ENCODE measurements around the gene CLPTM1L.

DNA sequence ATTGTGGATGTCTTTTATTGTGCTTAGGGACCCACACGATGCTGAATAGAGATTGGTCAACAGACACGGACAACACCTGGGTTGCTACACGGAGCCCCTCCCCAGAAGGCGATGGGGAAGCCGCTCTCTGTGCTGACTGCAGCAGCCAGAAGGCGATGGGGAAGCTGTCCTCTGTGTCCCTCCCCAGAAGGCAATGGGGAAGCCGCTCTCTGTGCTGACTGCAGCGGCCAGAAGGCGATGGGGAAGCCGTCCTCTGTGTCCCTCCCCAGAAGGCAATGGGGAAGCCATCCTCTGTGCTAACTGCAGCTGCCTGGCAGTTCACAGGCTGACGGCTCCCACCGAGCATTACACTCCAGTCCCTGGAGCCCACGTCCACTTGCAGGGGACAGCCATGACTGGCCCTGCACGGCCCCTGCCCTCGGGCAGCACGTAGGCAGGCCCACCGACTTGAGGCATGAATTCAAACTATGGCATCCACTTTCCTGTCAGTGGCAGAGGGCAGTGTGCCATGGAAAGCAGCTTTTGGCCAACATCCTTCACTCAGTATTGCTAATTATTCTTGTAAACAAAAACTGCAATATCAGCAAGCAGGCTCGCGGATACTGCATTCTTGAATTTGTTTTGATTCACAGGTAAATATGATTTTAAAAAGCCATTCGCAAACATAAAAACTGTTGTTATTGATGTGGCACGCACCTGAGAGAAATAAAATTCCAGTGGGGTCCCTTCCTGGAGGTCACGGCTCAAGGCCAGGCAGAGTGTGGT is 48.1 kb upstream of the CLPTM1L start:
- TF ChIP-seq POLR2A (IDR thresholded peaks at IDR 0.05; ENCODE audit: low read depth) = no peak
- TF ChIP-seq CTCF (IDR thresholded peaks at IDR 0.05) = no peak
- no peak for TF ChIP-seq POLR2AphosphoS5 (IDR thresholded peaks at IDR 0.05)
